GM21619 (cell line): ENCODE data around the gene WARS2.
"Not testable (repeated sequence)": the region's sequence is repeated elsewhere in the genome, so short reads cannot be mapped to it uniquely, and the experiment has no call there.

Source experiments
- ATAC-seq: cut with Tn5 transposase; IDR thresholded peaks from one replicate; pipeline ENCODE4 v1.9.1; 2021; ENCODE audit not compliant: unreplicated experiment

The WARS2 gene

GRCh38 chr1:119141020-119141424 is 569 bp upstream of the WARS2 start:
- ATAC-seq: no peak

DNA sequence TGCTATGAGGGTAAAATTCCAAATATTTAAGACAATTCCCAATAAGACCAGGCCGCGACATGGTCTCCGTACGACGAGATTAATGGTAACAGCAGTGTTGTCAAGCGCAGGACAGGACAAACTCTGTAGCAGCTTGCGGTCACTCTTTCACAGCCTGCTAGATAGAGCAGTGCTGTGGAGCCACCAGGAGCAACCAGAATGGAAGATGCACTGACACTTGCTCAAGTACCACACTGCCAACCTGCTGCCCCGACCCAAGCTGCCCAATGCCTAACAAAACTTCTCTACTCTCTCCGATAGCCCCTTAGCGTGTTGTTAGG is 636 bp downstream of the WARS2 start:
- ATAC-seq: peak; percentile 27

- no peak for ATAC-seq
Measured at GRCh38 chr1:119139403-119139802, 1.1 kb downstream of the WARS2 start.

DNA sequence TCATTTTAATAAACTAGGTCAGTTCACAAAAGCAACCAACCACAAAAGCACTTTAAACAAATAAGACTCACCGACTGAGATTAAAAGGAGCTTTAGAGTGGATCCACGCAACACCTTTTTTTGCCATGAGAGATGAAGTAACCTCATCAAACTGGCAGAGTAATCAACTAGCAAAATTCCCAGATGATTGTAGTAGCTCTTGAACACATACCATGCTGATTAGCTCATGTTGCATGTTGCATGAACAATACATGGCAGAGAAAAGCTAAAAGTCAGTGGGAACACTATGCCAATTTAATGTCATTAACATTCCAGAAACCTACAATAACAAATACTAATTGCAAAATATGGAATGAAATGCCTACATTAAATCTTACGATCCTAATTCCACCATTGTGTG is 4.1 kb downstream of the WARS2 start:
- ATAC-seq: no peak

DNA sequence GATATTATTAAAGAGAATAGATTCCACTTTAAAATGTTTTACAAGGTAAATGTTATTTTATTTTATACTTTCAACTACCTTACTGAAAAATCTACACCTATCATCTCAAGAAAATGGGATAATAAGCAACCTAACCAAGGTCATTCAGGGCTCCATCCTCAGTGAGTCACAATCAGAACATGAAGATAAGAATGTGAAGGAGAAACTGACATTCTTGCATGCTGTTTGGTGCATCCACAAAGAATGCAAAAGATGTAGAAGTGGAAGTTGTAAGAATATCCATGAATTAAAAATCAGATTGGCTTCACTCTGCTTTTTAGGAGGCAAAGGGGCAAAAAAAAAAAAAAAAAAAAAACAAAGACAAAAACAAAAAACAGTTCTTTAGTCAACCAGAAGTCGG is 6.5 kb downstream of the WARS2 start:
- no peak for ATAC-seq

DNA sequence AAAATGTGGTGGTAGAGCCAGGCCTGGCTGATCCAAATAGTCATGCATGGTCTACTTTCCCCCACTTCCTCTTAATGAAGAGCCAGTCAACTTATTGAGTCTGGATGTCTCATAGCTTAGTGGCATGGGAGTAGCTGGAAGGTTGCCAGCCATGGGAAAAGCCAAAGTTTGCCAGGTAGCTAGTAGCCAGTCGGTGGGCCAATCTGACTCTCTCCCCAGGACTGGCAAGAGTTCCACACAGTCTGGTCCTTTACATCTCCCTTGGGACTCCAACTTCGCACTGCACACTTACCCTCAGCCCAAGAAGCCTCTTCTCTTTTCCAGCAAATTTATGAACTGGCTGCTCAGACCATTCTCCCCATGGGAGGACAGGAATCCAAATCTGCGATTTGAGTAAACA is 8.3 kb downstream of the WARS2 start:
- no peak for ATAC-seq

- no peak for ATAC-seq
Measured at GRCh38 chr1:119125874-119126273, 14.6 kb downstream of the WARS2 start.

DNA sequence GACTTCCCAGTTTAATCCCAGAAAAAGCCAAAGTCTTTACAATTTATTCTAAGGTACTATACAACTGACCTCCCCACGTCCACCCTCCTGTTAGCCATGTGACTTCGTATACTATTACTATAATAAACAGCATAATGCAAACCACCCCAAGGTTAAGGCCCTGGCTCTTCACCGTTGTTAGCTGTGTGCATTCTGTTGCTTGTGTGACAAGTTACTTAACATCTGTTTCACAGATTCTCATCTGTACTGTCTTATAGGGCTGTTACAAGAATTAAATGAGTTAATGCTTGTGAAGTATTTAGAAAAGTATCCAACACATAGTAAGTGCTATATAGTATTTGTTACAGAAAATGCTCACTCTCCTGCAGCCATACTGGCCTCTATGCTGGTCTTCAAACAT is 15.7 kb downstream of the WARS2 start:
- no peak for ATAC-seq

DNA sequence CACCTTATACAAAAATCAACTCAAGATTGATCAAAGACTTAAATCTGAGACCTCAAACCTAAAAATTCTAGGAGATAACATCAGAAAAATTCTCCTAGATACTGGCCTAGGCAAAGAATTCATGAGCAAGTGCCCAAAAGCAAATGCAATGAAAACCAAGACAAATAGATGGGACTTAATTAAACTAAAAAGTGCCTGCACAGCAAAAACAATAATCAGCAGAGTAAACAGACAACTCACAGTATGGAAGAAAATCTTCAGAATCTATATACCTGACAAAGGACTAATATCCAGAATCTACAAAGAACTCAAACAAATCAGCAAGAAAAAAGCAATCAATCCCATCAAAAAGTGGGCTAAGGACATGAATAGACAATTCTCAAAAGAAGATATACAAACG is 18.6 kb downstream of the WARS2 start:
- ATAC-seq: not testable (repeated sequence)

GRCh38 chr1:119116725-119117124 is 23.7 kb downstream of the WARS2 start:
- ATAC-seq: no peak

DNA sequence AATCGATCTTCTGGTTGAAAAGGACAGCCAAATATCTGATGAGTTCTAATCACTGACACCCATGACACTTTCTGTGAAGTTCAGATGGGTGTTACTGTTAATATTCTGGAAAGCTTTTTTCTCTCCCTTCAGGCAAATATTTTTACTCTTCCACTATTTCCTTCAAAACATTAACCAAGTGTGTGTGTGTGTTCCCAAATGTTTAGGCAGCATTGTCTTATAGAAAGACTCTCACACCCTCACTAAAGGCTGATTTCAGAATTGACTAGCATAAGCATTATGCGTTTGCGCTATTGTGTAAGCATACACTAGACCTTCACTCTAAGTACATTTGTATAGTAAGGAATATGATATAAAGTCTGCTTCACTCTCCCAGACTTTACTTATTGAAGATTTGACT is 24.7 kb downstream of the WARS2 start:
- ATAC-seq: no peak

- ATAC-seq: no peak
Measured at GRCh38 chr1:119115311-119115710, 25.1 kb downstream of the WARS2 start.

- no peak for ATAC-seq
Measured at GRCh38 chr1:119114786-119115185, 25.7 kb downstream of the WARS2 start.

GRCh38 chr1:119112791-119113190 is 27.7 kb downstream of the WARS2 start:
- no peak for ATAC-seq

DNA sequence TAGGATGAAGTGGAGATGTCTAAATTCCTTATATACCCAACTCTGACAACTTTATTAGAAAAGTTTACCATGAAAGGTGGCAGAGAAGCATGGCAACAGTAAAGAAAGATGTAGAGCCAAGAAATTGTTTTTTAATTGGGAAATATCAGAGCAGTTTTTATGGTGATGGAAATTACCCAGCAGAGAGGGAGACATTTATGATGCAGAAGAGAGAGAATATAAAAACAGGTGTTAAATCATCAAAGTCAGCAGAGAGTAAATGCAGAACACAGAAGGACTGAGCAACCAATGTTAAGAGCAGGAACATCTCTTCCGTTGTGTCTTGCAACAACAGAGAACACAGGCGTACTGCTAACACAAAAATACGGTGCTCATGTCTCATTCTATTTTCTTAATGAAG is 28.2 kb downstream of the WARS2 start:
- no peak for ATAC-seq

DNA sequence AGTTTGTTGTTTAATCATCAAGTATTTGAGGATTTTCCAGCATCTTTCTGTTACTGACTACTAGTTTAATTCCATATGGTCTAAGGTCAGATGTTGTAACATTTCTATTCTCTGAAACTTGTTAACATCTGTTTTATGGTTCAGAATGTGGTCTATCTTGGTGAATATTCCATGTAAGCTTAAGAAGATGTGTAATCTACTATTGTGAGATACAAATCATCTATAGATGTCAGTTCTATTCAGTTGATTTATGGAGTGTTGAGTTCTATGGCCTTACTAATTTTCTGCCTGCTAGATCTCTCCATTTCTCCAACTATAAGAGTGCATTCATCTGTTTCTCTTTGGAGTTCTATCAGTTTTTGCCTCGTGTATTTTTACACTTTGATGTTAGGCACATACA is 31.5 kb downstream of the WARS2 start:
- ATAC-seq: no peak

- ATAC-seq: no peak
Measured at GRCh38 chr1:119103764-119104163, 36.7 kb downstream of the WARS2 start.

- ATAC-seq: no peak
Measured at GRCh38 chr1:119102051-119102450, 38.4 kb downstream of the WARS2 start.

- no peak for ATAC-seq
Measured at GRCh38 chr1:119101563-119101962, 38.9 kb downstream of the WARS2 start.

GRCh38 chr1:119099775-119100174 is 40.7 kb downstream of the WARS2 start:
- no peak for ATAC-seq

DNA sequence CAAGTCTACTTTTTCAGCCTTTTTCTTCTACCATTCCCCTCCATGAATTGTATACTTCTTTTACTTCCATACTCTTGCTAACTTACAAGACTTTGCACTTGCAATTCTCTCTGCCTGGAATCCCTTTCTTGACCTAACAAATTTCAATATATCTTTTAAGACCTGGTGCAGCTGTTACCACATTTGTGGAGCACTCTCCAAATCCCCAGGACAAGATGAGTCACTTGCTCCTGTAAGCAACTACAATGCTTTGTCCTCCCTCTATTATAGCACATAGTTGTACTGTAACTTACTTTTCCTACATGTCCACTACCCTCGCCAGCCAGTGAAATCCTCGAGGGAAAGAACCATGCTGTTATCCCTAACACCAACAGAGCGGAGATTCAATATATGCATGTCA is 43.1 kb downstream of the WARS2 start:
- ATAC-seq: no peak

DNA sequence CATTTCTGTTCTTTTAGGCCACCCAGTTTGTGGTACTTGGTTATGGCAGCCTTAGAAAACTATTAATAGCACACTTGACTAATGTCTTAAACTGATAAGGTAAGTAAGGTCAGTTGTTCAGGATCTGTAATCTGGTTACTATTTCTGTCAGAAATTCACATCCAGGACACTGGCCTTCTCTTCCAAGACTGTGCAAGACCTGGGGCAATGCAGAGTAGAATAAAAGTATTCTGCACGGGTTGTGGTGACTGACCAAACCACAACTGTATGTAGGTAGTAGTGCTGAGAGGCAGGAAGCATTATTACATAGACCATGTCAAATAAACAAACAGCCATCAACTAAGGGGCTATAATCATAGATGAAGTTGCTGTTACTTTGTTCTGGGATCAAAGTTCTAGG is 46.7 kb downstream of the WARS2 start:
- ATAC-seq: no peak

- no peak for ATAC-seq
Measured at GRCh38 chr1:119091618-119092017, 48.8 kb downstream of the WARS2 start.

GRCh38 chr1:119090250-119090649 is 50.2 kb downstream of the WARS2 start:
- no peak for ATAC-seq
